ENCODE measurements around the gene ITFG1. TPM values are rescaled to one million over a fixed set of nuclear protein-coding genes. Genes with fewer than 3 reads are reported as not detected.

Gene ITFG1
- total and polyA plus RNA-seq, 9 of the 15 experiments (the other 6 are each of a cell fraction or from before 2014, with no cell fraction given): 17.1 to 83.5 (median 35.8) TPM

DNA sequence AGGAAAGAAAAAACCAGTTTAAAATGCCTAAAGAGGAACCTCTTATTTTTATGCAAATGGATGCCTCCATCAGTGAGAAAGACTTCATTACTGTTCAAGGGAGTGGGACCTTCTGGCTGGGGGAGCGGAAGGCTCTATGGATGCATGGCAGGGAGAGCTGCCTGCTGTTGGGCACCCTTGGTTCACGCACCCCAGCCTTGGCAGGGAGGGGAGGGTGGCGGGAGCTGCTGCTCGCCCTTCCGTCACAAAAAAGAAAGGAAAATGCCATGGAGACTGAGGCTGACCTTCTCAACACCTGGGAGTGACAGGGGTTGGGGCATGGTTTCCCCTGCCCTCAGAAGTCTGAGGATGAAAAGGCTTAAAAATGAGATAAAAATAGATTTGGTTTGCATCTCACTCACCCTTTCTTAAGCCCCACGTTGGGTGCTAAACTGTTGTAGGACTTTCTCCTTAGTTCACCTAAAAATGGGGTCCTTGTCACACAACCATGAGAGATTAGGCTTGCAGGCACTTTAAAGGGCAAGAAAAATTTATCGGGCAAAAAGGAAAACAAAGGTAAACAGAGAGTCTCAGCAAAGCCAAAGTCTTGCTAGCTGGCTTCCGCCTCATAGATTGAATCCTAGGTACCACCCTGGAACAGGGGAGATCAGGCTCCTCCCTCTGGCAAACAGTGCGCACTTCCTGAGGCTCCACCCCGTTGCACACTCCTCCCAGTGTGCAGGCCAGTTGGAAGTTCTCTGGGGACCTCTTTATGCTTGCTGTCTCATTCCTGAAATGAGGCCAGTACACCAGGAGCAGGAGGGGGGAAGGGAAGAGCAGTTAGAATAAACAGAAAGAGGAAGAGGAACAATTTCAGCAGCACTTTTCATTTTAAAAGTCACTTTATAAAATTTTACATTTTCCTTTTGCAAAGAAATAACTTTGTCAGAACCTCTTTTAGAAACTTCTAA lies 31.8 kb upstream of the ITFG1 start (continued):
- TF ChIP-seq ZNF76 (CRISPR knock-in tag; IDR thresholded peaks at IDR 0.05; ENCODE audit: borderline replicate concordance) (no peak), SOX6 (IDR thresholded peaks at IDR 0.05) (peak; percentile 59), STAT5A (IDR thresholded peaks at IDR 0.05; ENCODE audit: borderline replicate concordance, low read length) (no peak), FOXA3 (CRISPR knock-in tag; conservative IDR thresholded peaks at IDR 0.05 in 1 of 2, IDR thresholded peaks at IDR 0.05 in 1 of 2) (peak in 1 of 2 experiments; percentile 20; a peak in 1 of 4 replicates), ZFPM2 (CRISPR knock-in tag; IDR thresholded peaks at IDR 0.05) (no peak), POLR2AphosphoS5 (IDR thresholded peaks at IDR 0.05; ENCODE audit: control insufficient read depth, insufficient read depth, low read depth, low read length) (peak; percentile 54; the same call in 1 of the 2 replicates), TAF7 (tag; IDR thresholded peaks at IDR 0.05) (peak; percentile 46; the same call in 1 of the 2 replicates), RBBP5 (IDR thresholded peaks at IDR 0.05; ENCODE audit: borderline replicate concordance, insufficient read depth, low read length, poor library complexity, severe bottlenecking) (peak; percentile 25), TEAD4 (IDR thresholded peaks at IDR 0.05; ENCODE audit: low read length) (peak; percentile 22; the same call in 1 of the 2 replicates), TEAD4 (CRISPR knock-in tag; IDR thresholded peaks at IDR 0.05; ENCODE audit: borderline replicate concordance) (no peak), MTA3 (IDR thresholded peaks at IDR 0.05; ENCODE audit: borderline replicate concordance) (0 out of 2 replicates have a peak, but pooled peaks have one; percentile 43), SMARCE1 (IDR thresholded peaks at IDR 0.05) (peak; percentile 56; the same call in 1 of the 2 replicates), SMAD2 (IDR thresholded peaks at IDR 0.05; ENCODE audit: low read depth, low read length) (no peak), FOXM1 (IDR thresholded peaks at IDR 0.05; ENCODE audit: low read depth) (peak; percentile 60; the same call in 1 of the 2 replicates), FOXM1 (CRISPR knock-in tag; IDR thresholded peaks at IDR 0.05; ENCODE audit: low read depth) (no peak), SNIP1 (IDR thresholded peaks at IDR 0.05; ENCODE audit: low read depth) (no peak), NRF1 (conservative IDR thresholded peaks at IDR 0.05 in 1 of 2, IDR thresholded peaks at IDR 0.05 in 1 of 2) (peak; percentile 76 to 78), HNRNPLL (IDR thresholded peaks at IDR 0.05; ENCODE audit: low read depth, low read length, poor library complexity, severe bottlenecking) (peak; percentile 32), MYNN (IDR thresholded peaks at IDR 0.05) (peak; percentile 83), MYNN (CRISPR knock-in tag; IDR thresholded peaks at IDR 0.05) (no peak), SMAD1 (IDR thresholded peaks at IDR 0.05; ENCODE audit: low read depth, low read length, partially characterized antibody) (no peak), SMARCA5 (IDR thresholded peaks at IDR 0.05) (no peak)
- TF ChIP-seq, protein P1, sequence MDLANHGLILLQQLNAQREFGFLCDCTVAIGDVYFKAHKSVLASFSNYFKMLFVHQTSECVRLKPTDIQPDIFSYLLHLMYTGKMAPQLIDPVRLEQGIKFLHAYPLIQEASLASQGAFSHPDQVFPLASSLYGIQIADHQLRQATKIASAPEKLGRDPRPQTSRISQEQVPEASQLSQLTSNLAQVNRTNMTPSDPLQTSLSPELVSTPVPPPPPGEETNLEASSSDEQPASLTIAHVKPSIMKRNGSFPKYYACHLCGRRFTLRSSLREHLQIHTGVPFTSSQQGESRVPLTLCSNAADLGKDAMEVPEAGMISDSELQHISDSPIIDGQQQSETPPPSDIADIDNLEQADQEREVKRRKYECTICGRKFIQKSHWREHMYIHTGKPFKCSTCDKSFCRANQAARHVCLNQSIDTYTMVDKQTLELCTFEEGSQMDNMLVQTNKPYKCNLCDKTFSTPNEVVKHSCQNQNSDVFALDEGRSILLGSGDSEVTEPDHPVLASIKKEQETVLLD (IDR thresholded peaks at IDR 0.05): no peak
- TF ChIP-seq, protein P2, sequence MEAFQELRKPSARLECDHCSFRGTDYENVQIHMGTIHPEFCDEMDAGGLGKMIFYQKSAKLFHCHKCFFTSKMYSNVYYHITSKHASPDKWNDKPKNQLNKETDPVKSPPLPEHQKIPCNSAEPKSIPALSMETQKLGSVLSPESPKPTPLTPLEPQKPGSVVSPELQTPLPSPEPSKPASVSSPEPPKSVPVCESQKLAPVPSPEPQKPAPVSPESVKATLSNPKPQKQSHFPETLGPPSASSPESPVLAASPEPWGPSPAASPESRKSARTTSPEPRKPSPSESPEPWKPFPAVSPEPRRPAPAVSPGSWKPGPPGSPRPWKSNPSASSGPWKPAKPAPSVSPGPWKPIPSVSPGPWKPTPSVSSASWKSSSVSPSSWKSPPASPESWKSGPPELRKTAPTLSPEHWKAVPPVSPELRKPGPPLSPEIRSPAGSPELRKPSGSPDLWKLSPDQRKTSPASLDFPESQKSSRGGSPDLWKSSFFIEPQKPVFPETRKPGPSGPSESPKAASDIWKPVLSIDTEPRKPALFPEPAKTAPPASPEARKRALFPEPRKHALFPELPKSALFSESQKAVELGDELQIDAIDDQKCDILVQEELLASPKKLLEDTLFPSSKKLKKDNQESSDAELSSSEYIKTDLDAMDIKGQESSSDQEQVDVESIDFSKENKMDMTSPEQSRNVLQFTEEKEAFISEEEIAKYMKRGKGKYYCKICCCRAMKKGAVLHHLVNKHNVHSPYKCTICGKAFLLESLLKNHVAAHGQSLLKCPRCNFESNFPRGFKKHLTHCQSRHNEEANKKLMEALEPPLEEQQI (IDR thresholded peaks at IDR 0.05): peak; percentile 31; the same call in 1 of the 2 replicates
